HEK293T (cell line): ENCODE measurements around the gene ATP2B2.

Experiments
- BHLHE40 ChIP-seq: fragments of 450-650 bp; IDR thresholded peaks from 2 replicates; pipeline ENCODE4 v1.6.1; 2016; ENCODE audit warnings: mild to moderate bottlenecking, moderate library complexity, borderline replicate concordance
- FOXA1 ChIP-seq: fragments of 450-650 bp; IDR thresholded peaks from 2 replicates; pipeline ENCODE4 v1.6.1; 2016; ENCODE audit warnings: mild to moderate bottlenecking
- FOXM1 ChIP-seq: fragments of 450-650 bp; IDR thresholded peaks from 2 replicates; pipeline ENCODE4 v1.6.1; 2017; ENCODE audit warnings: mild to moderate bottlenecking, borderline replicate concordance
- HDGF ChIP-seq: fragments of 450-650 bp; IDR thresholded peaks from 2 replicates; pipeline ENCODE4 v1.6.1; 2017; ENCODE audit warnings: antibody characterized with exemption, borderline replicate concordance
- L3MBTL2 ChIP-seq: fragments of 450-650 bp; conservative IDR thresholded peaks from 2 replicates; pipeline ENCODE4 v1.6.1; 2016; ENCODE audit warnings: mild to moderate bottlenecking
- LEF1 ChIP-seq: fragments of 450-650 bp; IDR thresholded peaks from 2 replicates; pipeline ENCODE4 v1.6.1; 2017; ENCODE audit warnings: mild to moderate bottlenecking, borderline replicate concordance
- NFRKB ChIP-seq: fragments of 450-650 bp; IDR thresholded peaks from 2 replicates; pipeline ENCODE4 v1.6.1; 2016; ENCODE audit warnings: mild to moderate bottlenecking, moderate library complexity
- SP1 ChIP-seq: fragments of 450-650 bp; IDR thresholded peaks from 2 replicates; pipeline ENCODE4 v1.6.1; 2017
- SUZ12 ChIP-seq: fragments of 450-650 bp; IDR thresholded peaks from 2 replicates; pipeline ENCODE4 v1.6.1; 2016; ENCODE audit warnings: mild to moderate bottlenecking
- TARDBP ChIP-seq: fragments of 450-650 bp; IDR thresholded peaks from 2 replicates; pipeline ENCODE4 v1.6.1; 2016
- ZNF384 ChIP-seq: fragments of 450-650 bp; IDR thresholded peaks from 2 replicates; pipeline ENCODE4 v1.6.1; 2016

DNA sequence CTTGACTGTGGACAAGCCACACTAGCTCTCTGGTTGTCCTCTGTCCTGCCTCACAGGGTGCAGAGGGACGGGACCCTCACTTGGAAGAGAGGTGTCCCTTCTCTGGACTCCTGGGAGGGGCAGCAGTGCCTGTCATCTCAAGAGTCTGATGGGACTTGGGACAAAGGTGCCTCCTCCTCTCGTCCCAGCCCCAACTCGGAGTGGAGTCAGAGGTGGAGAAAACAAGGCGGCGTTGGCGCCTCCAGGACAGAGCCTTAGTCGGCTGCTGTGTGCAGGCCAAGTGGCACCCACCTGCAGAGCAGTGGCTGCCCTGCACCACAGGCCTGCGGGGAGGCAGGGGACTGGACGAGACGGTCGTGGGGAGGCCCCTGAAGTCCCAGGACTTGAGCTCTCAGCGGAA is 175.1 kb downstream of the ATP2B2 start:
- TF ChIP-seq BHLHE40, result no peak
- no peak for TF ChIP-seq ZNF384
- no peak for TF ChIP-seq SP1
- TF ChIP-seq TARDBP, result no peak
- TF ChIP-seq NFRKB, result no peak
- TF ChIP-seq SUZ12, result no peak
- no peak for TF ChIP-seq LEF1
- no peak for TF ChIP-seq L3MBTL2
- TF ChIP-seq HDGF, result no peak
- no peak for TF ChIP-seq FOXM1
- no peak for TF ChIP-seq FOXA1
